Lower lobe of right lung (tissue), 2 donors: ENCODE measurements around the gene KRT13. TPM values are rescaled to one million over a fixed set of nuclear protein-coding genes. Genes with fewer than 3 reads are reported as not detected.

Experiments used
- ATAC-seq, 2 donors: fragments of 200-7000 bp; cut with Tn5 transposase; one replicate each; pipeline ENCODE4 v1.9.1; 2020 to 2022; ENCODE audit warnings: mild to moderate bottlenecking in 2 of 2, moderate library complexity in 2 of 2
- DNase-seq: peaks from one replicate; pipeline ENCODE4 v3.0.0-alpha.2; 2020
- H3K27ac ChIP-seq: fragments of 200-600 bp; one replicate; pipeline ENCODE4 v1.8.0; 2022
- H3K27me3 ChIP-seq: fragments of 200-600 bp; one replicate; pipeline ENCODE4 v1.8.0; 2022; ENCODE audit warnings: low read depth
- H3K36me3 ChIP-seq: fragments of 200-600 bp; one replicate; pipeline ENCODE4 v1.8.0; 2022; ENCODE audit warnings: mild to moderate bottlenecking
- H3K4me1 ChIP-seq: fragments of 200-600 bp; one replicate; pipeline ENCODE4 v1.8.0; 2022
- H3K4me3 ChIP-seq: fragments of 200-600 bp; one replicate; pipeline ENCODE4 v1.8.0; 2022; ENCODE audit warnings: mild to moderate bottlenecking
- H3K9me3 ChIP-seq: fragments of 200-600 bp; one replicate; pipeline ENCODE4 v1.8.0; 2022
- intact Hi-C: fragments of 100-400 bp; cut with DNase I; formaldehyde crosslinking; loops from one replicate; pipeline ENCODE4 v1.11.0; 2022
- total RNA-seq: library from RNA; stranded (reverse); fragmentation: NEBNext Ultra II Directional; extraction: Animal tissue kit (Norgen Biotek cat#: 25700); gene quantifications from one replicate; pipeline ENCODE4 v1.2.1, GENCODE V29; 2021
- TF ChIP-seq, protein P1 (sequence below): fragments of 200-600 bp; IDR thresholded peaks from one replicate; pipeline ENCODE4 v1.8.0; 2022; ENCODE audit warnings: antibody characterized with exemption, mild to moderate bottlenecking
- donor health status: DM: no; HTN: yes; CAD: no; lungs with severe emphysema.

KRT13 gene
- total RNA-seq, 1 donor from 2014 or later: 5.2 TPM

DNA sequence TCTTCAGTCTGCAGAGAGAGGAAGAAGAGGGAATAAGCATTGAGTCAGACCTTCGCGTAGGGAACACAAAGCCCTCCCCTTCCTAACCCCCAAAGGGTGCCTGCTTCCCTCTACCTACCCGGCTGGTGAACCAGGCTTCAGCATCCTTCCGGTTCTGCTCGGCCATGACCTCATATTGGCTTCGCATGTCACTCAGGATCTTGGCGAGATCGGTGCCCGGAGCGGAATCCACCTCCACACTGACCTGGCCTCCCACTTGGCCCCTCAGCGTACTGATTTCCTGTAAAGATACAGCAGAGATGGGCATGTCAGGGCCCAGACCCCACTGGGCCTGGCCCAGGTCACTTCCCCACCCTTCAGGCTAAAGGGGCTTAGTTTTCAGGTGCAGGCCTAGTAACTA lies 18.8 kb upstream of the KRT13 start:
- ATAC-seq (no peak), DNase-seq (no peak)
- Histone ChIP-seq H3K4me1 (peaks cover 36% of the 10 kb centered on the region), H3K9me3 (no peaks in the 10 kb centered on the region), H3K4me3 (peak overlapping the region; percentile 7), H3K36me3 (peaks cover 11% of the 10 kb centered on the region), H3K27ac (peak overlapping the region; percentile 31), H3K27me3 (peaks cover 24% of the 10 kb centered on the region)
- intact Hi-C loops: no loop called here
- TF ChIP-seq, protein P1, sequence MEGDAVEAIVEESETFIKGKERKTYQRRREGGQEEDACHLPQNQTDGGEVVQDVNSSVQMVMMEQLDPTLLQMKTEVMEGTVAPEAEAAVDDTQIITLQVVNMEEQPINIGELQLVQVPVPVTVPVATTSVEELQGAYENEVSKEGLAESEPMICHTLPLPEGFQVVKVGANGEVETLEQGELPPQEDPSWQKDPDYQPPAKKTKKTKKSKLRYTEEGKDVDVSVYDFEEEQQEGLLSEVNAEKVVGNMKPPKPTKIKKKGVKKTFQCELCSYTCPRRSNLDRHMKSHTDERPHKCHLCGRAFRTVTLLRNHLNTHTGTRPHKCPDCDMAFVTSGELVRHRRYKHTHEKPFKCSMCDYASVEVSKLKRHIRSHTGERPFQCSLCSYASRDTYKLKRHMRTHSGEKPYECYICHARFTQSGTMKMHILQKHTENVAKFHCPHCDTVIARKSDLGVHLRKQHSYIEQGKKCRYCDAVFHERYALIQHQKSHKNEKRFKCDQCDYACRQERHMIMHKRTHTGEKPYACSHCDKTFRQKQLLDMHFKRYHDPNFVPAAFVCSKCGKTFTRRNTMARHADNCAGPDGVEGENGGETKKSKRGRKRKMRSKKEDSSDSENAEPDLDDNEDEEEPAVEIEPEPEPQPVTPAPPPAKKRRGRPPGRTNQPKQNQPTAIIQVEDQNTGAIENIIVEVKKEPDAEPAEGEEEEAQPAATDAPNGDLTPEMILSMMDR: no peak

DNA sequence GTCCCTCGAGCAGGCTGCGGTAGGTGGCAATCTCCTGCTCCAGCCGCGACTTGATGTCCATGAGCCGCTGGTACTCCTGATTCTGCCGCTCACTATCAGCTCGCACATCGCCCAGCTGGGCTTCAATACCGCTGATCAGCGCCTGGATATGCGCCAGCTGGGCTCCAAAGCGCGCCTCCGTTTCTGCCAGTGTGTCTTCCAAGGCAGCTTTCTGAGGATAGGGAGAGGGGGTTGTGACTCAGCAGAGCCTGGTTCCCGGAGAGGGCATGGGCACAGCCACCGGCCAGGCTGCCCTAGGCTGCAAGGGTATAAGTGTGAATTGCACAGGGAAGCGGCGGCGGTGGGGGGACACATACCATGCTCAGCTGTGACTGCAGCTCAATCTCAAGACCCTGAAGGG lies 18.4 kb upstream of the KRT13 start:
- peaks cover 11% of the 10 kb centered on the region for H3K36me3 ChIP-seq
- no peaks in the 10 kb centered on the region for H3K9me3 ChIP-seq
- ATAC-seq (no peak), DNase-seq (no peak)
- peaks cover 19% of the 10 kb centered on the region for H3K27me3 ChIP-seq
- TF ChIP-seq, protein P1: no peak
- H3K4me3 ChIP-seq: peak overlapping the region; percentile 7
- intact Hi-C loops: no loop called here
- peak overlapping the region; percentile 11 for H3K27ac ChIP-seq
- H3K4me1 ChIP-seq: peaks cover 36% of the 10 kb centered on the region

DNA sequence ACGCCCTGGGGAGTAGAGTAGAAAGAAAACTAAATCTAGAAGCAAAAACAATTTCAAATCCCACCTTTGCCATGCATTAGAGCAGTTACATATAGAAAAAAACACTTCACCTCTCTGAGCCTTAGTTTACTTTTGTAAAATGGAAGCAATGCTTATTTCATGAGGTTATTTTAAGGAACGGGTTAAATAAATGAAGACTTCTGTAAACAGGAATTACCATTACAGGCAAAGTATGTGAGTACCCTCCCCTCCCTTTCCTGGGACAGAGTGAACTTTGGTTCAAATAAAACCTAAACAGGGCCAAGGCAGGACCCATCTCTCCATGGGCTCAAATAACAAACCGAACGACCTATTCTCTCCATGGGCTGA lies 17.8 kb upstream of the KRT13 start:
- Histone ChIP-seq H3K27me3 (peaks cover 15% of the 10 kb centered on the region), H3K36me3 (peaks cover 11% of the 10 kb centered on the region), H3K9me3 (no peaks in the 10 kb centered on the region), H3K27ac (peak overlapping the region; percentile 68), H3K4me1 (peaks cover 35% of the 10 kb centered on the region), H3K4me3 (no peak overlapping the region)
- TF ChIP-seq, protein P1: no peak
- intact Hi-C loops: no loop called here
- DNase-seq (no peak), ATAC-seq (no peak)

DNA sequence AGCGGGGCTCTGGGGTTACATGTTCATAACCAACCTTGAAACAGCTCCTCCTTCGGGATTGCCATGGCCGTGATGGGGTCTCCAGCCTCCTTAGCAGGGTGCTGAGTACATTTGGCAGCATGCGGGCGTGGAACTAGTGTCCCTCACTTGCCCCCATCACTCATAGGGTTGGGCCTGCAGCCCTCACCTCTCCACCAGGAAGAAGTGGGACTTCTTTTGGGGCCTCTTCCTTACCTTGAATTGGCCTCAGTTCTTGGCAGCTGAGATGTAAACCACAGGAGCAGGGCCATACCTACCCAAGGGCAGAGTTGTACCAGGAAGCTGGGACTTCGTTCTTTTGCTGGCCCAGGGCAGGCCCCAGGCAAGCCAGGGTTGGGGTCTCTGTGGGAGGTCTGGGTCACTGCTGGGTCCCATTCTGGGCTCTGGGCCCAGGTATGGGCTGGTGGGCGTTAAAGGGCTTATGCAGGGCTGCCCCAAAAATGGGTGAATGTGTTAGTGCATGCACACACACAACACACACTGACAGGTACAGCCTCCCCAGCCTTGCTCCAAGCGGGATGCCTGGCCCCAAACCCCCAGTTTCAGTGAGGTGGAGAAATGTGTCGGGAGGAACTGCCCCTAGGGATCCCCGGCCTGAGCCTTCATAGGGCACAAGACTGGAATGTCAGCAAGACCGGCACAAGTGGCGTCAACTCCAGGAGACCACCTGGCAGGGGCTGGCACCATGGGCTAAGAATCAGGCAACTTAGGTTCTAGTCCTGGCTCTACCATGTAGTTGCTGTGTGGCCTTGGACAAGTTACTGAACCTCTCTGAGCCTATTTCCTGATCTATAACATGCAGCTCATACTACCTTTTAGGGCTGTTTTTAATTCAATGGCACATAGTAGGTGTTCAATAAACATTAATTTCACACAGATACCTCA lies 17.2 kb upstream of the KRT13 start:
- Histone ChIP-seq H3K9me3 (no peaks in the 10 kb centered on the region), H3K4me3 (no peak overlapping the region), H3K4me1 (peaks cover 28% of the 10 kb centered on the region), H3K27ac (peak overlapping the region; percentile 68), H3K27me3 (peaks cover 9% of the 10 kb centered on the region), H3K36me3 (peaks cover 11% of the 10 kb centered on the region)
- intact Hi-C loops: no loop called here
- TF ChIP-seq, protein P1: no peak
- ATAC-seq: peak; percentile 9 to 14
- no peak for DNase-seq

DNA sequence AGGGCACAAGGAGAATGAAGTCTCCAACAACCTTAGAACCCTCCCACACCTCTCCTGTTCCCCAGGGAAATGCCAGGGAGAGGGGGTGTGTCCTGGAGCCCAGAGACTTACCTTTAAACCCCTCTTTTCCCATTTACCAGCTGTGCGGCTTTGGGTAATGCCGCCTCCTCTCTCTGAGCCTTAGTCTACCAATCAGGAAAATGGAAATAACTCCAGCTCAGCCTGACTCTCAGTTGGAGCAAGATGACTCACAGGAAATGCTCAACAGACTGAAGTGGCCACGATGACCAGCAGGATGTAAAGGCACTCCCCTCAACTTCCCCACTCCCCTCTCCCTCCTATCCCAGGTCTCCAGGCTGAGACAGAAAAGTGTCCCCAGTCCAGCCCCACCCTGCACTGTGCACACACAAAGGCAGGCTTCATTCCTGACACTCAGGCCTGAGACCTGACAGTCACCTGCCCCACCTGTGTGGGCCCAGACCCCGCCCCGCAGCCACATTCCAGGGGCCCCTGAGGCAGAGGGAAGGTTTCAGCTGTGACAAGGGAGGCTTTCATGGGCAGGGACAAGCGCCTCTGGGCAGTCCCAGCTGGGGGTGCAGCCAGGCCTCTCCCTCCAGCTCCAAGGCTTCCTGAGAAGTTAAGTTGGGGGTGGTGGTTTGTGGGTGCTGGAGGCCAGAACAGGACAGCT lies 16.3 kb upstream of the KRT13 start:
- ATAC-seq (peak; percentile 85 to 89), DNase-seq (peak; percentile 83)
- TF ChIP-seq, protein P1: no peak
- Histone ChIP-seq H3K4me1 (peaks cover 28% of the 10 kb centered on the region), H3K4me3 (no peak overlapping the region), H3K9me3 (no peaks in the 10 kb centered on the region), H3K27ac (peak overlapping the region; percentile 68), H3K27me3 (peaks cover under 1% of the 10 kb centered on the region), H3K36me3 (peaks cover 11% of the 10 kb centered on the region)
- intact Hi-C loops: no loop called here
